IgD-negative memory B cell (primary cell): ENCODE results near the gene DDIT4. TPM values are rescaled to one million over a fixed set of nuclear protein-coding genes. Genes with fewer than 3 reads are reported as not detected.

Source experiments
- H3K27ac Mint-ChIP-seq, 3 donors: one replicate each; pipeline ENCODE4 v1.8.0; 2020 to 2022; ENCODE audit warnings: mild to moderate bottlenecking in 3 of 3, mixed read lengths in 3 of 3, moderate library complexity in 1 of 3
- H3K27me3 Mint-ChIP-seq: one replicate; pipeline ENCODE4 v1.8.0; 2021; ENCODE audit warnings: mixed read lengths
- H3K36me3 Mint-ChIP-seq: one replicate; pipeline ENCODE4 v1.8.0; 2020; ENCODE audit warnings: mild to moderate bottlenecking, mixed read lengths
- H3K4me1 Mint-ChIP-seq, 3 donors: one replicate each; pipeline ENCODE4 v1.8.0; 2020 to 2022; ENCODE audit warnings: mixed read lengths in 3 of 3, mild to moderate bottlenecking in 1 of 3
- H3K4me3 Mint-ChIP-seq, 4 donors: one replicate each; pipeline ENCODE4 v1.8.0; 2020 to 2022; ENCODE audit warnings: mild to moderate bottlenecking in 4 of 4, mixed read lengths in 4 of 4, moderate library complexity in 3 of 4
- H3K9me3 Mint-ChIP-seq, 3 donors: one replicate each; pipeline ENCODE4 v1.8.0; 2020 to 2021; ENCODE audit warnings: mixed read lengths in 3 of 3, mild to moderate bottlenecking in 1 of 3
- polyA plus RNA-seq: library from polyadenylated mRNA; unstranded; fragments of 300-500 nt; fragmentation: Illumina TruSeq; gene quantifications from one replicate; pipeline ENCODE4 v1.2.3, GENCODE V29; 2021

Gene DDIT4
- polyA plus RNA-seq, 1 donor from 2014 or later, result 79.9 TPM

DNA sequence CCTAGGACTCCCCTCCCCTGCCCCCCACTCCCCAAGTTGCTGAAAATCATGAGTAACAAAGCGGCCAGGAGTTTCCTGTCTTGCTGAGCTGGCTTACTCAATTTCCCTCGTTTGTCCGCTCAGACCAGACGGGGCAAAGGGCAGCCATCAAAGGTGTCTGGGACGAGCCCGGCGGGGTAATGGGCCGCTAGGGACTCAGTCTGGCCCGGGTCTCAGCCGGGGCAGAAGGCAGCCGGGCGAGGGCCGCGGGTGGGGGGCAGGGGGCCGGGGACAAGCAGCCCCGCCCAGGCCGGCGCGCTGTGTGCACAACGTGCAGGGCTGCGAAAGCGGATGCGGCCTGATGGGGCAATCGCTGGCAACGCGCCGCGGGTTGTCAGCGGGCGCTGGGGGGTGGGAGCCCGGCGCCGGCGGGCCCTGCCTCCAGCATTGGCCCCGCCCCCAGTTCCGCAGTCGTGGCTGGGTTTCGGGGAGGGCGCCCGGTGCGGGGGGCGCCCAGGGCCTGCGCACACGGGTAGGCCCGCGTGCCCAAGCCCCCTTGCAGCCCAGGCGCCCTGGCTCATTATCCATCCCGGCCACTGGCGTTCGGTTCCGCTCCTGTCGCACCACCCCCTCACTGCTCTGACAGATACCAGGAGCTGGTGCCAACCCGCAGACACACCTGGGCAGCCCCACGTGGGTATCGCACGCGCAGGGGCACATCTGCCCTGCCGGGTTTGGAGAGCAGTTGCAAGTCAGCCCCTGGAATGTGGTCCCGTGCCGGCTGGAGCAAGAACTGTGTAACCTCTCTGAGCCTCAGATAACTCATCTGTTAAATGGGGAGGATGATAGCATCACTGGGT is 45.9 kb downstream of the DDIT4 start:
- Mint-ChIP-seq H3K9me3 (no peaks in the 10 kb centered on the region), H3K4me3 (peak overlapping the region; percentile 77 to 90 (median 86)), H3K27ac (peak overlapping the region; percentile 96 to 100 (median 97)), H3K36me3 (no peaks in the 10 kb centered on the region), H3K4me1 (peaks cover 40 to 46% (median 42%) of the 10 kb centered on the region in 3 donors), H3K27me3 (no peaks in the 10 kb centered on the region)

DNA sequence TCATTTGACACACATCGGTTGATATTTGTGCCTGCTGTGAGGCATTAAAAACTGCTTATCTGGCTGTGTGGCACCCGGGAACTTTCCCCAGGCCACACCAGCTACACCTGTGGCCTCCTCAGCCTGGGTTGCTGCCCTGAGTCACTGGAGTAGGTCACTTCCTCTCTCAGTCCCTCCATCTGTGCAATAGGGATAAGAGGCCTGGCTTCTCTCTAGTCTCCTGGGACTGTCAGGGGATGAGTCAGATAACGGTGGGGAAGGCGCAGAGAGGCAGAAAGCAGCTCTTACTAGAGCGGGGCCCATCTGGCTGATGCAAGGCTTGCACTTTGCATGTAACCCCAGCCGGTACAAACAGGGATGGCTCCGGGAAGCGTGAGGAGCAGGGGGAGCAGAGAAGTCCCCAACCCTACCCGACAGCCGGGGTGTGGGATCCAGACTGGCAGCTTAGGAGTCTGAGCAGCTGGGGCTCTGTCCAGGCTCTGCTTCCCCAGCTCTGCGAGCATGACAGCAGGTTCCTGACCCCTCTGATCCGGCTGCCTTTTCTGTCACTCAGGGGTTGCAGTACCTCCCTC is 47.0 kb downstream of the DDIT4 start:
- Mint-ChIP-seq H3K27ac (peak overlapping the region; percentile 96 to 100 (median 97)), H3K4me3 (peak overlapping the region; percentile 77 to 90 (median 86)), H3K36me3 (no peaks in the 10 kb centered on the region), H3K9me3 (no peaks in the 10 kb centered on the region), H3K4me1 (peaks cover 40 to 42% (median 41%) of the 10 kb centered on the region in 3 donors), H3K27me3 (no peaks in the 10 kb centered on the region)

DNA sequence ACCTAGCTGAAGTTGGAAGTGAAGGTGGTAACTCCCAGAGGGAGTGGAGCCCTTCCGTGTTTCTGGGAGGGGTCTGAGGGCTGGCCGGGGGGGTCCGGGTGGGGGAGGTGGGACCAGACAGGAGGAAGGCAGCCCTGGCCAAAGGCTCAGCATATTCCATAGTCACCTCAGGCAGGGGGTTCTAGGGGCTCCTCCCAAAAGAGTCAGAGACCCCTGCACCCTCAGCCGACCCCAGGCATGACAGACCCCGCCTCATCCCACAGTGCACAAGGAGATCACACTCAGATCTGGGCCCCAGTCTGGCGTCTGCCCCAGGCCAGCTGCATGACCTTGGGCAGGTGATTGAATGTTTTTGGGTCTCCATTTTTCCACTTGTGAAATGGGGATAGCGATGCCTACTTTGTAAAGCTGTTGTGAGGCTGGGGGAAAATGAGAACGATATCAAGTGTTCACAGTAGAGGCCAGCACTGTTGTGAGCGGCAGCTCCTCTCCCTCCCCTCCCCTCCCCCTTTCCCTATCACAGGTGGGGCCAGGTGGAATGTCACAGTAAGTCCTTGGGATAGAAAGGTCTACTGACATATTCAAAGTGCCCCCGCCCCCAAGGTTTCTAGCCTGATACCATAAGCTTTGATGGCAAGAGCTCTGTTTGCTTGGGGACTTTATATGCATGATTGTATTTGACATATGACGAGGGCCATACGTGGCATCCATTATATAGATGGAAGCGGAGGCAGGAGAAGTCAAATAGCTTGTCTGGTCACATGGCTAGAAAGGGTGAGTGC is 47.7 kb downstream of the DDIT4 start:
- peaks cover 34 to 37% (median 36%) of the 10 kb centered on the region in 3 donors for H3K4me1 Mint-ChIP-seq
- peak overlapping the region; percentile 96 to 100 (median 97) for H3K27ac Mint-ChIP-seq
- H3K4me3 Mint-ChIP-seq, result peak overlapping the region in 2 of 4 donors; percentile 48 to 86

DNA sequence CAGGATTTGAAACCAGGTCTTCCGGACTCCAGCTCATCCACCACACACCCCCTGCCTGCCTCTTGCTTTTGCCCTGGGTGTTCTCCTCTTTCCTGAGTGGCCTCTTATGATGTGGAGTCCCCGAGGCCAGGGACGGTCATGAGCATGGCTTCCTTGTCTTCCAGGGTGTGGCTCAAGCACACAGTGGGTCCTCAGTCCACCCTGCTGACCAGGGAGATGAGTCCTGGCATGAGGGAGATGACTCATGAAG is 48.2 kb downstream of the DDIT4 start:
- Mint-ChIP-seq H3K4me3 (peak overlapping the region in 2 of 4 donors; percentile 48 to 74), H3K27me3 (no peaks in the 10 kb centered on the region), H3K9me3 (no peaks in the 10 kb centered on the region), H3K27ac (peak overlapping the region in 2 of 3 donors; percentile 52 to 100), H3K4me1 (peaks cover 34 to 41% (median 40%) of the 10 kb centered on the region in 3 donors), H3K36me3 (no peaks in the 10 kb centered on the region)

More for the DNA sequence above, 47.7 kb downstream of the DDIT4 start:
- H3K27me3 Mint-ChIP-seq, result no peaks in the 10 kb centered on the region
- H3K36me3 Mint-ChIP-seq, result no peaks in the 10 kb centered on the region
- H3K9me3 Mint-ChIP-seq, result no peaks in the 10 kb centered on the region

DNA sequence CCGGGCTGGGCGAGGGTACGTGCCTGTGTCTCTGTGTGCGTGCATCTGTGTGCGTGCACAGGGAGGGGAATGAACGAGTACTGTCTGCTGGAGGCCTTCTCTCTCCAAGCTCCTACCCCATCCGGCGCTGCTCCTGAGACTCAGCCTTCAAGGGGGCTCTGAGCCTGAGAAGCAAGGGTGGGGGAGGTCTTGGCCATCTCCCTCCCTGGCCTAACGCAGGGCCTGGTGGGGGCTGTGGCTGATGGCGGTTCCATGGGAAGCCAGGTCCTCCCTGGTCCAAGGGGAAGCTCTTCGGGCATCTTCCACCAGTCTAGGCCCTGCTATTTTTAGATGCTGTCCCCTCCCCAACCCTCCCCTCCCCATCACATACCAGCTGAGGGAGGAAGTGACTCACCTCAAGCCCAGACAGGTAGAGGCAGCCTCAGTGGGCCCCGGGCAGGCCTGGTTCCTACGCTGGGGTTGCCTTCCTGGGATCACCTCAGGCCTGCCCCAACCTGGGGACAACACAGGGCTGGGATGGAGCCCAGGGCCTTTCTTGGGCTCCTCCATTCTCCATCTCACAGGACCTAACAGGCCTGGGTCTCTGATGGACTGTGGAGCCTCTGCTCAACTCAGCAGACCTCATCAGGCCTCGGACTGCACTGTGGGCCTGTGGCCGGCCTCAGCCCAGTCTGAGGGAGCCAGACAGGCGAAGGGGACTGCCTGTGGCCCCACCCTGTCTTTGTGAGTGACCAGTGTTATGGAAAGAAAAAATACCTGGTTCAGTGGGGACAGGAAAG is 48.7 kb downstream of the DDIT4 start:
- Mint-ChIP-seq H3K36me3 (no peaks in the 10 kb centered on the region), H3K27ac (peak overlapping the region in 2 of 3 donors; percentile 52 to 100), H3K4me1 (peaks cover 30 to 38% (median 38%) of the 10 kb centered on the region in 3 donors), H3K4me3 (peak overlapping the region in 1 of 4 donors; percentile 67), H3K27me3 (no peaks in the 10 kb centered on the region), H3K9me3 (no peaks in the 10 kb centered on the region)

DNA sequence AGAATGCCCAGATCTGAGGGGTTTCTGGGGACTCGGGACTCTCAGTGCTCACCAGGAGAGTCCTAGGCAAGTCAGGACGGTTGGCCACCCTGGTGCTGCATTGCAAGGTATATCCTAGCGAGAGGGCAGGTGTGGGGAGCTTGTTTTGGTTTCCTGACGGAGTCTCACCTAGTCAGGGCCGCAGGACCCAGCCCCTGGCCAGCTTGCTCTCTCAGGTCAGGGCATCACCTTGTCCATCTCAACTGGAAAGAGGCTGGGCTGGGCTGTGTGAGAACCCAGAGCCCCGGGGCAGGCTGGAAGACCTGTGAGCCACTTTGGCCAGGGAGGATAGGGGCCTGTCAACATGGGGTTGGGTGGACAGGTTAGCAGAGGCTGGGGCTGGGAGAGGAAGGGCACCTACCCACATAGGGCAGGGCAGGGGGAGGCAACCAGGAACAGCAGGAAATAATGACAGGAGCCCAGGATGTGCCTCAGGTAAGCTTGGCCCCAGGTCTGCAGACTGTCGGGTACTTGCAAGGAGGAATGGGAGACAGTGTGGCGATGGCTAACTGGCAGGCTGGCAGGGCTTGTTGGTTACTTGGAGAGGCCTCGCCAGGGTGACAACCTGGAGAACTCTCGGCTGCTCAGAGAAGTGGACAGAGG is 49.5 kb downstream of the DDIT4 start:
- Mint-ChIP-seq H3K36me3 (no peaks in the 10 kb centered on the region), H3K27me3 (no peaks in the 10 kb centered on the region), H3K4me3 (peak overlapping the region in 2 of 4 donors; percentile 5 to 67), H3K27ac (peak overlapping the region in 2 of 3 donors; percentile 23 to 88), H3K4me1 (peaks cover 33 to 41% (median 35%) of the 10 kb centered on the region in 3 donors), H3K9me3 (no peaks in the 10 kb centered on the region)

DNA sequence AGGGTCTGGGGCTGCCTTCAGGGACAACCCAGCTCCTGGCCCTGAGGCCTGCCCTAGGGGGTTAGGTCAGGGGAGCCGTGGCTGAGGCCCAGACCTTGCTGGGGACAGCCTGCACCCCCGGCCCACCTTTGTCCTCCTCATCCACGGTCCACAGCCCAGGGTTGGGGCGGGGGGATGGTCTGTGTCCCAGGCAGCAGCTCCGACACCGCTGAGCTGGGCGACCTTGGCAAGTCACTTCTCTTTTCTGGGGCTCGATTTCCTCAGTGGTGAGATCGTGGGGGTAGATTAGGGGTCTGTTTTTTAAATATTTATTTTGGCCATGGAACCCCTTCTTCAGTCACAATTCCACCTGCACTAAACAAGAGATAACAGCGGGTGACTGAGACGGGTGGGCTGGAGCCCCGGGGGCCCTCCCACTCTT is 50.1 kb downstream of the DDIT4 start:
- H3K4me3 Mint-ChIP-seq, result peak overlapping the region in 2 of 4 donors; percentile 65 to 67
- H3K27me3 Mint-ChIP-seq, result no peaks in the 10 kb centered on the region
- H3K4me1 Mint-ChIP-seq, result peaks cover 30 to 37% (median 30%) of the 10 kb centered on the region in 3 donors
- no peaks in the 10 kb centered on the region for H3K36me3 Mint-ChIP-seq
- peak overlapping the region in 2 of 3 donors; percentile 23 to 88 for H3K27ac Mint-ChIP-seq
- no peaks in the 10 kb centered on the region for H3K9me3 Mint-ChIP-seq

Other genes starting within 250 kb of the DDIT4 start
- 65.5 TPM for gene SPOCK2, start 185.4 kb upstream of the DDIT4 start, polyA plus RNA-seq
- gene ANAPC16, start 57.9 kb upstream of the DDIT4 start, polyA plus RNA-seq, result 426 TPM
- gene ASCC1, start 57.6 kb upstream of the DDIT4 start, polyA plus RNA-seq, result 24.8 TPM
- gene DNAJB12, start 81.0 kb downstream of the DDIT4 start, polyA plus RNA-seq, result 27.6 TPM